ENCODE data around the gene ASB2. TPM values are rescaled to one million over a fixed set of nuclear protein-coding genes. Genes with fewer than 3 reads are reported as not detected.

Gene ASB2
- total RNA-seq, 1 experiment from 2014 or later = not detected

DNA sequence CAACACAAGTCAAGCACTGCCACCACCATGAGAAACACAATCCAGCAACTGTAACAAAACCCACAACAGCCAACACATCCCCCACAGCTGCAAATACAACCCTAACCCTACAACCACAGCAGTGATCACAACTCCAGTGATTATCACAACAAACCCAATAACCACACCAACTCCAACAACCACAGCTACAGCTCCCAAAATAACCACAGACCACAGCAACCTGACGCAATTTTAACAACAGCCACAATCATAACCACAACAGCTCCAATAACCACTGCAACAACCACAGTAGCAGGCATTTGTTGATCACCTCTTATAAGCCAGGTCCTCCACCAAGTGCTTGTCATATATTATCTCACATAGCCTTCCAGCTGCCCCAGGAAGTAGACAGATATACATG, 91.4 kb downstream of the ASB2 start:
- H3K36me3 ChIP-seq (ENCODE audit: low read depth) = no peaks in the 10 kb centered on the region
- H3K4me1 ChIP-seq (replicated peaks; ENCODE audit: insufficient read depth) = no peaks in the 10 kb centered on the region
- no peak for DNase-seq
- H2AFZ ChIP-seq = no peak overlapping the region
- H3K4me2 ChIP-seq = no peak overlapping the region
- no peaks in the 10 kb centered on the region for H3K79me2 ChIP-seq (ENCODE audit: low read depth)
- no peaks in the 10 kb centered on the region for H3F3A ChIP-seq (ENCODE audit: insufficient read depth, low read depth)
- H3K27me3 ChIP-seq (ENCODE audit: insufficient read depth, low read depth) = peaks cover 28% of the 10 kb centered on the region
- no peak overlapping the region for H3K27ac ChIP-seq
- ChIA-PET CTCF (no interaction called here), POLR2A (ENCODE audit: unreplicated experiment) (no interaction called here)
- no peaks in the 10 kb centered on the region for H4K20me1 ChIP-seq (ENCODE audit: insufficient read depth)
- no peak for TF ChIP-seq EZH2 (IDR thresholded peaks at IDR 0.05; ENCODE audit: low read depth)
- TF ChIP-seq, protein P1, sequence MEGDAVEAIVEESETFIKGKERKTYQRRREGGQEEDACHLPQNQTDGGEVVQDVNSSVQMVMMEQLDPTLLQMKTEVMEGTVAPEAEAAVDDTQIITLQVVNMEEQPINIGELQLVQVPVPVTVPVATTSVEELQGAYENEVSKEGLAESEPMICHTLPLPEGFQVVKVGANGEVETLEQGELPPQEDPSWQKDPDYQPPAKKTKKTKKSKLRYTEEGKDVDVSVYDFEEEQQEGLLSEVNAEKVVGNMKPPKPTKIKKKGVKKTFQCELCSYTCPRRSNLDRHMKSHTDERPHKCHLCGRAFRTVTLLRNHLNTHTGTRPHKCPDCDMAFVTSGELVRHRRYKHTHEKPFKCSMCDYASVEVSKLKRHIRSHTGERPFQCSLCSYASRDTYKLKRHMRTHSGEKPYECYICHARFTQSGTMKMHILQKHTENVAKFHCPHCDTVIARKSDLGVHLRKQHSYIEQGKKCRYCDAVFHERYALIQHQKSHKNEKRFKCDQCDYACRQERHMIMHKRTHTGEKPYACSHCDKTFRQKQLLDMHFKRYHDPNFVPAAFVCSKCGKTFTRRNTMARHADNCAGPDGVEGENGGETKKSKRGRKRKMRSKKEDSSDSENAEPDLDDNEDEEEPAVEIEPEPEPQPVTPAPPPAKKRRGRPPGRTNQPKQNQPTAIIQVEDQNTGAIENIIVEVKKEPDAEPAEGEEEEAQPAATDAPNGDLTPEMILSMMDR (conservative IDR thresholded peaks at IDR 0.05) = no peak
- H3K4me3 ChIP-seq = no peak overlapping the region
- no peaks in the 10 kb centered on the region for H3K9me2 ChIP-seq (ENCODE audit: insufficient read depth)
- intact Hi-C loops (cut with micrococcal nuclease; ENCODE audit: unreplicated experiment) = no loop called here
- no TSS peak for BruUV-seq (replicated peaks)
- no peaks in the 10 kb centered on the region for H3K9me3 ChIP-seq (ENCODE audit: insufficient read depth, low read depth)

Small RNA genes within 50 kb of the gene (microRNA-seq; reads per million reads assigned to microRNA genes)
- not detected for gene MIR4506 (ENCODE audit: borderline number of aligned reads, borderline replicate concordance)

Other genes with a start within 250 kb of the ASB2 start
- gene PRIMA1, start 188.1 kb downstream of the ASB2 start, total RNA-seq (2021) = not detected in 2 replicates
- gene FAM181A, start 49.2 kb downstream of the ASB2 start, total RNA-seq (2021) = not detected in 2 replicates
- gene CCDC197, start 20.7 kb upstream of the ASB2 start, total RNA-seq (2021) = not detected in 2 replicates
- 0.43 and 0.55 TPM in 2 replicates for gene OTUB2, start 49.8 kb upstream of the ASB2 start, total RNA-seq (2021)
- 25.6 and 40.4 TPM in 2 replicates for gene DDX24, start 104.6 kb upstream of the ASB2 start, total RNA-seq (2021)
- gene IFI27L1, start 104.7 kb upstream of the ASB2 start, total RNA-seq (2021) = 9.7 and 13.2 TPM in 2 replicates
- 0.83 and 1.1 TPM in 2 replicates for gene IFI27, start 134.2 kb upstream of the ASB2 start, total RNA-seq (2021)
- gene IFI27L2, start 153.0 kb upstream of the ASB2 start, total RNA-seq (2021) = 5.4 and 5.6 TPM in 2 replicates
- gene PPP4R4, start 197.8 kb upstream of the ASB2 start, total RNA-seq (2021) = not detected in 2 replicates

All from PC-9 (cell line).